ENCODE results near the gene VIPR1. TPM values are rescaled to one million over a fixed set of nuclear protein-coding genes. Genes with fewer than 3 reads are reported as not detected.
A peak's percentile ranks its signal among the peaks of the same experiment; 100 is the strongest.

Gene VIPR1
- total RNA-seq, 3 donors from 2014 or later: 2.2 to 4.7 (median 4.6) TPM

- Mint-ChIP-seq H3K9me3 (no peaks in the 10 kb centered on the region), H3K4me3 (no peak overlapping the region), H3K36me3 (ENCODE audit: insufficient read depth) (no peaks in the 10 kb centered on the region), H3K27me3 (ENCODE audit: low read depth) (no peaks in the 10 kb centered on the region), H3K4me1 (ENCODE audit: low read depth) (no peaks in the 10 kb centered on the region)
- ATAC-seq (no peak), DNase-seq (no peak)
Observed at GRCh38 chr3:42489116-42489936, 13.1 kb upstream of the VIPR1 start.

GRCh38 chr3:42489937-42490227 is 12.6 kb upstream of the VIPR1 start:
- DNase-seq (no peak), ATAC-seq (no peak)
- Mint-ChIP-seq H3K9me3 (no peaks in the 10 kb centered on the region), H3K36me3 (ENCODE audit: insufficient read depth) (no peaks in the 10 kb centered on the region), H3K4me1 (ENCODE audit: low read depth) (no peaks in the 10 kb centered on the region), H3K4me3 (no peak overlapping the region), H3K27me3 (ENCODE audit: low read depth) (no peaks in the 10 kb centered on the region)

GRCh38 chr3:42490243-42490642 is 12.2 kb upstream of the VIPR1 start:
- DNase-seq (no peak), ATAC-seq (no peak)
- peaks cover under 1% of the 10 kb centered on the region for H3K27me3 Mint-ChIP-seq (ENCODE audit: low read depth)
- no peak overlapping the region for H3K4me3 Mint-ChIP-seq
- H3K36me3 Mint-ChIP-seq (ENCODE audit: insufficient read depth): no peaks in the 10 kb centered on the region
- no peaks in the 10 kb centered on the region for H3K9me3 Mint-ChIP-seq
- no peaks in the 10 kb centered on the region for H3K4me1 Mint-ChIP-seq (ENCODE audit: low read depth)

GRCh38 chr3:42491881-42492507 is 10.4 kb upstream of the VIPR1 start:
- Mint-ChIP-seq H3K4me3 (no peak overlapping the region), H3K4me1 (ENCODE audit: low read depth) (no peaks in the 10 kb centered on the region), H3K9me3 (no peaks in the 10 kb centered on the region), H3K27me3 (ENCODE audit: low read depth) (peaks cover 4% of the 10 kb centered on the region), H3K36me3 (ENCODE audit: insufficient read depth) (no peaks in the 10 kb centered on the region)
- DNase-seq (no peak), ATAC-seq (no peak)

GRCh38 chr3:42492508-42493080 is 9.8 kb upstream of the VIPR1 start:
- DNase-seq: no peak
- no peaks in the 10 kb centered on the region for H3K9me3 Mint-ChIP-seq
- no peaks in the 10 kb centered on the region for H3K36me3 Mint-ChIP-seq (ENCODE audit: insufficient read depth)
- H3K27me3 Mint-ChIP-seq (ENCODE audit: low read depth): peaks cover 4% of the 10 kb centered on the region
- H3K4me1 Mint-ChIP-seq (ENCODE audit: low read depth): no peaks in the 10 kb centered on the region
- no peak overlapping the region for H3K4me3 Mint-ChIP-seq
- no peak for ATAC-seq

GRCh38 chr3:42493126-42493797 is 9.2 kb upstream of the VIPR1 start:
- H3K27me3 Mint-ChIP-seq (ENCODE audit: low read depth): peaks cover 4% of the 10 kb centered on the region
- no peak overlapping the region for H3K4me3 Mint-ChIP-seq
- no peaks in the 10 kb centered on the region for H3K4me1 Mint-ChIP-seq (ENCODE audit: low read depth)
- no peaks in the 10 kb centered on the region for H3K9me3 Mint-ChIP-seq
- ATAC-seq: no peak
- DNase-seq: no peak
- no peaks in the 10 kb centered on the region for H3K36me3 Mint-ChIP-seq (ENCODE audit: insufficient read depth)

GRCh38 chr3:42493798-42494151 is 8.7 kb upstream of the VIPR1 start:
- H3K36me3 Mint-ChIP-seq (ENCODE audit: insufficient read depth): no peaks in the 10 kb centered on the region
- DNase-seq: no peak
- H3K9me3 Mint-ChIP-seq: no peaks in the 10 kb centered on the region

GRCh38 chr3:42495393-42495792 is 7.0 kb upstream of the VIPR1 start:
- Mint-ChIP-seq H3K36me3 (ENCODE audit: insufficient read depth) (no peaks in the 10 kb centered on the region), H3K4me3 (no peak overlapping the region), H3K27me3 (ENCODE audit: low read depth) (peaks cover 22% of the 10 kb centered on the region), H3K9me3 (no peaks in the 10 kb centered on the region), H3K4me1 (ENCODE audit: low read depth) (no peaks in the 10 kb centered on the region)
- DNase-seq (no peak), ATAC-seq (no peak)

More at GRCh38 chr3:42493798-42494151, 8.7 kb upstream of the VIPR1 start:
- ATAC-seq: no peak
- Mint-ChIP-seq H3K4me1 (ENCODE audit: low read depth) (no peaks in the 10 kb centered on the region), H3K4me3 (no peak overlapping the region), H3K27me3 (ENCODE audit: low read depth) (peaks cover 9% of the 10 kb centered on the region)

GRCh38 chr3:42497009-42497731 is 5.3 kb upstream of the VIPR1 start:
- peaks cover 10% of the 10 kb centered on the region for H3K4me1 Mint-ChIP-seq (ENCODE audit: low read depth)
- ATAC-seq: no peak
- peaks cover 30% of the 10 kb centered on the region for H3K27me3 Mint-ChIP-seq (ENCODE audit: low read depth)
- H3K36me3 Mint-ChIP-seq (ENCODE audit: insufficient read depth): no peaks in the 10 kb centered on the region
- DNase-seq: no peak
- H3K4me3 Mint-ChIP-seq: no peak overlapping the region
- no peaks in the 10 kb centered on the region for H3K9me3 Mint-ChIP-seq

GRCh38 chr3:42498034-42498433 is 4.4 kb upstream of the VIPR1 start:
- H3K36me3 Mint-ChIP-seq (ENCODE audit: insufficient read depth): no peaks in the 10 kb centered on the region
- ATAC-seq (no peak), DNase-seq (no peak)
- peaks cover 14% of the 10 kb centered on the region for H3K4me1 Mint-ChIP-seq (ENCODE audit: low read depth)
- H3K27me3 Mint-ChIP-seq (ENCODE audit: low read depth): peaks cover 30% of the 10 kb centered on the region
- H3K9me3 Mint-ChIP-seq: no peaks in the 10 kb centered on the region
- H3K4me3 Mint-ChIP-seq: no peak overlapping the region

GRCh38 chr3:42498791-42499477 is 3.5 kb upstream of the VIPR1 start:
- H3K9me3 Mint-ChIP-seq: no peaks in the 10 kb centered on the region
- H3K4me3 Mint-ChIP-seq: no peak overlapping the region
- H3K36me3 Mint-ChIP-seq (ENCODE audit: insufficient read depth): no peaks in the 10 kb centered on the region
- H3K4me1 Mint-ChIP-seq (ENCODE audit: low read depth): peaks cover 23% of the 10 kb centered on the region
- DNase-seq (no peak), ATAC-seq (no peak)
- H3K27me3 Mint-ChIP-seq (ENCODE audit: low read depth): peaks cover 30% of the 10 kb centered on the region

GRCh38 chr3:42499478-42499871 is 3.0 kb upstream of the VIPR1 start:
- H3K36me3 Mint-ChIP-seq (ENCODE audit: insufficient read depth): no peaks in the 10 kb centered on the region
- peaks cover 30% of the 10 kb centered on the region for H3K27me3 Mint-ChIP-seq (ENCODE audit: low read depth)
- DNase-seq (no peak), ATAC-seq (no peak)
- H3K4me1 Mint-ChIP-seq (ENCODE audit: low read depth): peaks cover 28% of the 10 kb centered on the region
- H3K4me3 Mint-ChIP-seq: no peak overlapping the region
- no peaks in the 10 kb centered on the region for H3K9me3 Mint-ChIP-seq

- Mint-ChIP-seq H3K27me3 (ENCODE audit: low read depth) (peaks cover 30% of the 10 kb centered on the region), H3K36me3 (ENCODE audit: insufficient read depth) (no peaks in the 10 kb centered on the region), H3K4me3 (no peak overlapping the region), H3K9me3 (no peaks in the 10 kb centered on the region), H3K4me1 (ENCODE audit: low read depth) (peaks cover 29% of the 10 kb centered on the region)
- DNase-seq (no peak), ATAC-seq (no peak)
Observed at GRCh38 chr3:42500091-42500490, 2.4 kb upstream of the VIPR1 start.

GRCh38 chr3:42500909-42501308 is 1.5 kb upstream of the VIPR1 start:
- DNase-seq: no peak
- peak overlapping the region; percentile 52 for H3K4me3 Mint-ChIP-seq
- peaks cover 31% of the 10 kb centered on the region for H3K4me1 Mint-ChIP-seq (ENCODE audit: low read depth)
- peaks cover 26% of the 10 kb centered on the region for H3K27me3 Mint-ChIP-seq (ENCODE audit: low read depth)
- ATAC-seq: no peak
- no peaks in the 10 kb centered on the region for H3K36me3 Mint-ChIP-seq (ENCODE audit: insufficient read depth)
- H3K9me3 Mint-ChIP-seq: no peaks in the 10 kb centered on the region
